Kidney (tissue), 14 donors: Measurements from ENCODE around the gene ZNF132. TPM values are rescaled to one million over a fixed set of nuclear protein-coding genes. Genes with fewer than 3 reads are reported as not detected.

ENCODE experiments used
- DNase-seq, 5 donors: peaks; one replicate each; pipeline ENCODE4 v3.0.0-alpha.2; 2013 to 2020
- FAIRE-seq: peaks from 2 replicates; lab custom pipeline; 2012; peaks lifted over from hg19 to GRCh38; lab: Jason Lieb, UNC
- H3K27ac ChIP-seq, 2 donors: one replicate each; pipeline ENCODE4 v1.7.0; 2013; ENCODE audit warnings: low read depth in 2 of 2, low read length in 2 of 2, inconsistent platforms in 1 of 2
- H3K27me3 ChIP-seq: one replicate; pipeline ENCODE4 v1.7.1; 2013; ENCODE audit warnings: low read length, inconsistent platforms; ENCODE audit not compliant: control insufficient read depth, insufficient read depth
- H3K36me3 ChIP-seq, 3 donors: one replicate each; pipeline versions ENCODE4 v1.7.0 to v1.7.1; 2013; ENCODE audit warnings: low read length in 3 of 3, control low read depth in 1 of 3, inconsistent platforms in 1 of 3; ENCODE audit not compliant: insufficient read depth in 3 of 3, control insufficient read depth in 2 of 3
- H3K4me1 ChIP-seq, 3 donors: one replicate each; pipeline versions ENCODE4 v1.7.0 to v1.7.1; 2013; ENCODE audit warnings: low read length in 3 of 3, inconsistent platforms in 1 of 3, low read depth in 1 of 3; ENCODE audit not compliant: control insufficient read depth in 2 of 3, insufficient read depth in 2 of 3
- H3K4me3 ChIP-seq, 3 donors: one replicate each; pipeline versions ENCODE4 v1.7.0 to v1.8.1; 2013; ENCODE audit warnings: low read length in 3 of 3, control low read depth in 1 of 3, inconsistent platforms in 1 of 3
- H3K9ac ChIP-seq, 3 donors: one replicate each; pipeline versions ENCODE4 v1.7.0 to v1.7.1; 2013; ENCODE audit warnings: low read length in 3 of 3, control low read depth in 1 of 3, inconsistent platforms in 1 of 3
- H3K9me3 ChIP-seq, 3 donors: one replicate each; pipeline versions ENCODE4 v1.7.0 to v1.7.1; 2013; ENCODE audit warnings: low read length in 3 of 3, control low read depth in 1 of 3, inconsistent platforms in 1 of 3; ENCODE audit not compliant: control insufficient read depth in 2 of 3, insufficient read depth in 1 of 3
- CTCF ChIP-seq: IDR thresholded peaks from 3 replicates; pipeline ENCODE4 v1.5.1; 2012; ENCODE audit warnings: mild to moderate bottlenecking, moderate library complexity, borderline replicate concordance; ENCODE audit not compliant: insufficient read depth; ENCODE audit errors: extremely low read depth
- intact Hi-C: fragments of 100-400 bp; cut with DNase I; formaldehyde crosslinking; loops from one replicate; pipeline ENCODE4 v1.11.1; 2022
- polyA plus RNA-seq: library from polyadenylated mRNA; stranded (reverse); fragments of 350-450 nt; fragmentation: Illumina TruSeq; extraction: RNeasy Lipid Tissue Mini Kit (QIAGEN cat#74804); gene quantifications from one replicate; pipeline ENCODE4 v1.2.3, GENCODE V29; 2014; ENCODE audit warnings: low read depth, low replicate concordance; ENCODE audit not compliant: insufficient read depth
- total RNA-seq: library from RNA; stranded (reverse); fragmentation: NEBNext Ultra II Directional; extraction: Animal tissue kit (Norgen Biotek cat#: 25700); gene quantifications from one replicate; pipeline ENCODE4 v1.2.1, GENCODE V29; 2021
- donor health status: control.
- donor health status: control.
- donor health status: control.
- donor health status: control.
- donor health status: control.
- donor health status: DM: yes; HTN: yes; CAD: no.
- donor health status: Normal renal cell carcinoma (clear cell type).

The ZNF132 gene
- total and polyA plus RNA-seq, 2 donors from 2014 or later, result 2.9 to 7.8 TPM

GRCh38 chr19:58399903-58400302 is 40.0 kb downstream of the ZNF132 start:
- peaks cover 0 to 13% (median 10%) of the 10 kb centered on the region in 3 donors for H3K4me1 ChIP-seq
- DNase-seq, result peak in 1 of 5 donors; percentile 37
- no peak for TF ChIP-seq CTCF
- no peak overlapping the region for H3K9ac ChIP-seq
- H3K27ac ChIP-seq, result no peak overlapping the region
- peaks cover 0 to 2% (median 0%) of the 10 kb centered on the region in 3 donors for H3K36me3 ChIP-seq
- no peak for FAIRE-seq
- H3K4me3 ChIP-seq, result no peak overlapping the region
- H3K27me3 ChIP-seq, result peaks cover 2% of the 10 kb centered on the region
- intact Hi-C loops, result no loop called here
- no peaks in the 10 kb centered on the region for H3K9me3 ChIP-seq

GRCh38 chr19:58398545-58398944 is 41.4 kb downstream of the ZNF132 start:
- FAIRE-seq, result no peak
- Histone ChIP-seq H3K36me3 (peaks cover 0 to 9% (median 9%) of the 10 kb centered on the region in 3 donors), H3K27me3 (peaks cover 2% of the 10 kb centered on the region), H3K9me3 (no peaks in the 10 kb centered on the region), H3K9ac (no peak overlapping the region), H3K4me3 (no peak overlapping the region), H3K4me1 (peaks cover 0 to 13% (median 10%) of the 10 kb centered on the region in 3 donors), H3K27ac (no peak overlapping the region)
- peak in 1 of 5 donors; percentile 34 for DNase-seq
- intact Hi-C loops, result no loop called here
- no peak for TF ChIP-seq CTCF

GRCh38 chr19:58398087-58398486 is 41.9 kb downstream of the ZNF132 start:
- H3K27ac ChIP-seq, result no peak overlapping the region
- FAIRE-seq (no peak), DNase-seq (peak in 1 of 5 donors; percentile 13)
- no peak for TF ChIP-seq CTCF
- no peaks in the 10 kb centered on the region for H3K9me3 ChIP-seq
- intact Hi-C loops, result no loop called here
- peaks cover 0 to 14% (median 9%) of the 10 kb centered on the region in 3 donors for H3K36me3 ChIP-seq
- H3K27me3 ChIP-seq, result peaks cover 2% of the 10 kb centered on the region
- no peak overlapping the region for H3K9ac ChIP-seq
- peaks cover 0 to 13% (median 10%) of the 10 kb centered on the region in 3 donors for H3K4me1 ChIP-seq
- H3K4me3 ChIP-seq, result no peak overlapping the region

GRCh38 chr19:58397533-58398037 is 42.4 kb downstream of the ZNF132 start:
- no peak for TF ChIP-seq CTCF
- Histone ChIP-seq H3K27me3 (peaks cover 2% of the 10 kb centered on the region), H3K9ac (no peak overlapping the region), H3K4me1 (peaks cover 0 to 13% (median 10%) of the 10 kb centered on the region in 3 donors), H3K36me3 (peaks cover 0 to 19% (median 13%) of the 10 kb centered on the region in 3 donors), H3K9me3 (no peaks in the 10 kb centered on the region), H3K4me3 (no peak overlapping the region), H3K27ac (no peak overlapping the region)
- FAIRE-seq (no peak), DNase-seq (peak in 1 of 5 donors; percentile 28)
- intact Hi-C loops, result no loop called here
